ENCODE measurements around the gene SPEM3.

SPEM3 gene

GRCh38 chr17:7423679-7424078 is 5.0 kb upstream of the SPEM3 start:
- no peak overlapping the region for H3K18ac ChIP-seq (ENCODE audit: low read depth in 1 of 2, low read length in 2 of 2)
- no peak overlapping the region for H3K23ac ChIP-seq (ENCODE audit: low read length in 2 of 2)
- no peaks in the 10 kb centered on the region for H3K9me3 ChIP-seq (ENCODE audit: control insufficient read depth, low read length)
- no peak overlapping the region for H2BK15ac ChIP-seq (ENCODE audit: low read depth, poor library complexity, severe bottlenecking)
- H2BK120ac ChIP-seq (ENCODE audit: low read depth, low read length): no peak overlapping the region
- no peak overlapping the region for H3K14ac ChIP-seq (ENCODE audit: low read length in 2 of 2)
- no peak overlapping the region for H2AFZ ChIP-seq (ENCODE audit: low read depth, low read length)
- H2AK5ac ChIP-seq (ENCODE audit: low read length, severe bottlenecking): no peak overlapping the region
- no peak overlapping the region for H3K27ac ChIP-seq (ENCODE audit: low read length, poor library complexity, severe bottlenecking)
- H3K79me1 ChIP-seq (replicated peaks; ENCODE audit: low read length, poor library complexity, severe bottlenecking): no peaks in the 10 kb centered on the region
- no peak overlapping the region for H2BK12ac ChIP-seq (ENCODE audit: low read length in 2 of 2)
- H3K27me3 ChIP-seq (ENCODE audit: control insufficient read depth in 1 of 2, insufficient read depth in 1 of 2, low read length in 2 of 2): peaks cover 0 to 8% of the 10 kb centered on the region in 2 experiments
- no peak overlapping the region for H4K91ac ChIP-seq (ENCODE audit: low read length)
- H3K9ac ChIP-seq (ENCODE audit: low read length): no peak overlapping the region
- no peak overlapping the region for H3K4me2 ChIP-seq (ENCODE audit: low read length, poor library complexity, severe bottlenecking)
- WGBS: 90% methylated on average over 4 of the region's 4 CpGs
- H3K36me3 ChIP-seq (ENCODE audit: control insufficient read depth in 1 of 2, insufficient read depth in 2 of 2, low read depth in 1 of 2, low read length in 2 of 2): peaks cover 0 to 4% of the 10 kb centered on the region in 2 experiments
- no peak overlapping the region for H3K4ac ChIP-seq (ENCODE audit: low read depth in 1 of 2, low read length in 2 of 2)
- H3K4me1 ChIP-seq (ENCODE audit: control insufficient read depth, insufficient read depth, low read depth, low read length): no peaks in the 10 kb centered on the region
- H2BK5ac ChIP-seq (ENCODE audit: low read depth, low read length, poor library complexity, severe bottlenecking): no peak overlapping the region
- no peak overlapping the region for H3K4me3 ChIP-seq (ENCODE audit: insufficient read depth in 1 of 2, low read depth in 1 of 2, low read length in 2 of 2)
- no peak for DNase-seq
- no peak overlapping the region for H4K8ac ChIP-seq (ENCODE audit: low read length)

- no peak within 1 kb of the TSS for H4K8ac ChIP-seq (ENCODE audit: low read length)
- H2BK12ac ChIP-seq (ENCODE audit: low read length in 2 of 2): no peak within 1 kb of the TSS
- H3K79me1 ChIP-seq (replicated peaks; ENCODE audit: low read length, poor library complexity, severe bottlenecking): no peaks in the 10 kb centered on the region
Observed at GRCh38 chr17:7425316-7425715, 3.3 kb upstream of the SPEM3 start, which contains the start of gene SPEM2. TSS of gene SPEM2 (plus strand) at chr17:7425616. CDS start at chr17:7425689, 73 bp downstream.

GRCh38 chr17:7425756-7426155 is 2.9 kb upstream of the SPEM3 start:
- no peak for DNase-seq
- no peak overlapping the region for H3K4me2 ChIP-seq (ENCODE audit: low read length, poor library complexity, severe bottlenecking)
- no peak overlapping the region for H2BK12ac ChIP-seq (ENCODE audit: low read length in 2 of 2)
- H3K4me1 ChIP-seq (ENCODE audit: control insufficient read depth, insufficient read depth, low read depth, low read length): no peaks in the 10 kb centered on the region
- no peak overlapping the region for H3K4me3 ChIP-seq (ENCODE audit: insufficient read depth in 1 of 2, low read depth in 1 of 2, low read length in 2 of 2)
- no peaks in the 10 kb centered on the region for H3K9me3 ChIP-seq (ENCODE audit: control insufficient read depth, low read length)
- H3K23ac ChIP-seq (ENCODE audit: low read length in 2 of 2): peak overlapping the region in 1 of 2 experiments; percentile 26
- H2BK15ac ChIP-seq (ENCODE audit: low read depth, poor library complexity, severe bottlenecking): no peak overlapping the region
- H3K79me1 ChIP-seq (replicated peaks; ENCODE audit: low read length, poor library complexity, severe bottlenecking): no peaks in the 10 kb centered on the region
- H3K27me3 ChIP-seq (ENCODE audit: control insufficient read depth in 1 of 2, insufficient read depth in 1 of 2, low read length in 2 of 2): peaks cover 0 to 8% of the 10 kb centered on the region in 2 experiments
- H3K4ac ChIP-seq (ENCODE audit: low read depth in 1 of 2, low read length in 2 of 2): no peak overlapping the region
- H2BK120ac ChIP-seq (ENCODE audit: low read depth, low read length): no peak overlapping the region
- no peaks in the 10 kb centered on the region for H3K36me3 ChIP-seq (ENCODE audit: control insufficient read depth in 1 of 2, insufficient read depth in 2 of 2, low read depth in 1 of 2, low read length in 2 of 2)
- no peak overlapping the region for H4K91ac ChIP-seq (ENCODE audit: low read length)
- H3K14ac ChIP-seq (ENCODE audit: low read length in 2 of 2): peak overlapping the region in 1 of 2 experiments; percentile 37
- H2BK5ac ChIP-seq (ENCODE audit: low read depth, low read length, poor library complexity, severe bottlenecking): no peak overlapping the region
- no peak overlapping the region for H3K9ac ChIP-seq (ENCODE audit: low read length)
- H2AK5ac ChIP-seq (ENCODE audit: low read length, severe bottlenecking): no peak overlapping the region
- no peak overlapping the region for H3K18ac ChIP-seq (ENCODE audit: low read depth in 1 of 2, low read length in 2 of 2)
- H2AFZ ChIP-seq (ENCODE audit: low read depth, low read length): no peak overlapping the region
- H4K8ac ChIP-seq (ENCODE audit: low read length): no peak overlapping the region
- 86% methylated on average over 5 of the region's 8 CpGs for WGBS
- H3K27ac ChIP-seq (ENCODE audit: low read length, poor library complexity, severe bottlenecking): no peak overlapping the region

More at GRCh38 chr17:7425316-7425715, 3.3 kb upstream of the SPEM3 start, which contains the start of gene SPEM2:
- DNase-seq: no peak
- Histone ChIP-seq H3K23ac (ENCODE audit: low read length in 2 of 2) (peak within 1 kb of the TSS in 1 of 2 experiments; percentile 26), H3K27me3 (ENCODE audit: control insufficient read depth in 1 of 2, insufficient read depth in 1 of 2, low read length in 2 of 2) (peaks cover 0 to 8% of the 10 kb centered on the region in 2 experiments), H2AFZ (ENCODE audit: low read depth, low read length) (no peak within 1 kb of the TSS), H3K18ac (ENCODE audit: low read depth in 1 of 2, low read length in 2 of 2) (no peak within 1 kb of the TSS), H3K36me3 (ENCODE audit: control insufficient read depth in 1 of 2, insufficient read depth in 2 of 2, low read depth in 1 of 2, low read length in 2 of 2) (no peaks in the 10 kb centered on the region), H2BK15ac (ENCODE audit: low read depth, poor library complexity, severe bottlenecking) (no peak within 1 kb of the TSS), H3K9ac (ENCODE audit: low read length) (no peak within 1 kb of the TSS), H2BK5ac (ENCODE audit: low read depth, low read length, poor library complexity, severe bottlenecking) (no peak within 1 kb of the TSS), H4K91ac (ENCODE audit: low read length) (no peak within 1 kb of the TSS), H3K27ac (ENCODE audit: low read length, poor library complexity, severe bottlenecking) (no peak within 1 kb of the TSS), H3K9me3 (ENCODE audit: control insufficient read depth, low read length) (no peaks in the 10 kb centered on the region), H3K14ac (ENCODE audit: low read length in 2 of 2) (peak within 1 kb of the TSS in 1 of 2 experiments; percentile 37), H3K4me1 (ENCODE audit: control insufficient read depth, insufficient read depth, low read depth, low read length) (no peaks in the 10 kb centered on the region), H3K4ac (ENCODE audit: low read depth in 1 of 2, low read length in 2 of 2) (no peak within 1 kb of the TSS), H2AK5ac (ENCODE audit: low read length, severe bottlenecking) (no peak within 1 kb of the TSS), H3K4me2 (ENCODE audit: low read length, poor library complexity, severe bottlenecking) (no peak within 1 kb of the TSS), H3K4me3 (ENCODE audit: insufficient read depth in 1 of 2, low read depth in 1 of 2, low read length in 2 of 2) (no peak within 1 kb of the TSS), H2BK120ac (ENCODE audit: low read depth, low read length) (no peak within 1 kb of the TSS)
- WGBS: 87% methylated on average over 6 of the region's 7 CpGs

GRCh38 chr17:7426203-7426863 is 2.3 kb upstream of the SPEM3 start:
- no peaks in the 10 kb centered on the region for H3K36me3 ChIP-seq (ENCODE audit: control insufficient read depth in 1 of 2, insufficient read depth in 2 of 2, low read depth in 1 of 2, low read length in 2 of 2)
- no peak overlapping the region for H3K14ac ChIP-seq (ENCODE audit: low read length in 2 of 2)
- H2BK15ac ChIP-seq (ENCODE audit: low read depth, poor library complexity, severe bottlenecking): no peak overlapping the region
- H3K9me3 ChIP-seq (ENCODE audit: control insufficient read depth, low read length): no peaks in the 10 kb centered on the region
- H3K27me3 ChIP-seq (ENCODE audit: control insufficient read depth in 1 of 2, insufficient read depth in 1 of 2, low read length in 2 of 2): peaks cover 0 to 8% of the 10 kb centered on the region in 2 experiments
- no peaks in the 10 kb centered on the region for H3K79me1 ChIP-seq (replicated peaks; ENCODE audit: low read length, poor library complexity, severe bottlenecking)
- DNase-seq: no peak
- no peak overlapping the region for H2AK5ac ChIP-seq (ENCODE audit: low read length, severe bottlenecking)
- H3K18ac ChIP-seq (ENCODE audit: low read depth in 1 of 2, low read length in 2 of 2): no peak overlapping the region
- no peaks in the 10 kb centered on the region for H3K4me1 ChIP-seq (ENCODE audit: control insufficient read depth, insufficient read depth, low read depth, low read length)
- no peak overlapping the region for H4K91ac ChIP-seq (ENCODE audit: low read length)
- no peak overlapping the region for H3K4me2 ChIP-seq (ENCODE audit: low read length, poor library complexity, severe bottlenecking)
- no peak overlapping the region for H2AFZ ChIP-seq (ENCODE audit: low read depth, low read length)
- H3K27ac ChIP-seq (ENCODE audit: low read length, poor library complexity, severe bottlenecking): no peak overlapping the region
- 95% methylated on average over 33 of the region's 33 CpGs for WGBS
- H3K4me3 ChIP-seq (ENCODE audit: insufficient read depth in 1 of 2, low read depth in 1 of 2, low read length in 2 of 2): no peak overlapping the region
- H3K4ac ChIP-seq (ENCODE audit: low read depth in 1 of 2, low read length in 2 of 2): no peak overlapping the region
- no peak overlapping the region for H3K23ac ChIP-seq (ENCODE audit: low read length in 2 of 2)
- H4K8ac ChIP-seq (ENCODE audit: low read length): no peak overlapping the region
- no peak overlapping the region for H2BK5ac ChIP-seq (ENCODE audit: low read depth, low read length, poor library complexity, severe bottlenecking)
- no peak overlapping the region for H2BK12ac ChIP-seq (ENCODE audit: low read length in 2 of 2)
- no peak overlapping the region for H3K9ac ChIP-seq (ENCODE audit: low read length)
- no peak overlapping the region for H2BK120ac ChIP-seq (ENCODE audit: low read depth, low read length)

Data from mesenchymal stem cell (in vitro differentiated cells and primary cell).